ENCODE measurements around the gene LHFPL2.
A peak's percentile ranks its signal among the peaks of the same experiment; 100 is the strongest.

The LHFPL2 gene

GRCh38 chr5:78537411-78537810, 111.2 kb downstream of the LHFPL2 start:
- TF ChIP-seq CTCF (IDR thresholded peaks at IDR 0.05; ENCODE audit: borderline replicate concordance, control extremely low read depth, extremely low read depth, insufficient read depth, missing control alignments) = no peak

GRCh38 chr5:78536661-78537196, 111.8 kb downstream of the LHFPL2 start:
- DNase-seq (ENCODE audit: low spot score) = no peak
- in situ Hi-C loops (cut with MboI; ENCODE audit: low sequenced_read_pairs, unreplicated experiment) = no loop called here
- TF ChIP-seq CTCF (IDR thresholded peaks at IDR 0.05; ENCODE audit: borderline replicate concordance, control extremely low read depth, extremely low read depth, insufficient read depth, missing control alignments) = no peak

More at GRCh38 chr5:78537411-78537810, 111.2 kb downstream of the LHFPL2 start:
- in situ Hi-C loops (cut with MboI; ENCODE audit: low sequenced_read_pairs, unreplicated experiment) = no loop called here
- DNase-seq (ENCODE audit: low spot score) = no peak

GRCh38 chr5:78534905-78535200, 113.7 kb downstream of the LHFPL2 start:
- TF ChIP-seq CTCF (IDR thresholded peaks at IDR 0.05; ENCODE audit: borderline replicate concordance, control extremely low read depth, extremely low read depth, insufficient read depth, missing control alignments) = no peak
- no peak for DNase-seq (ENCODE audit: low spot score)
- in situ Hi-C loops (cut with MboI; ENCODE audit: low sequenced_read_pairs, unreplicated experiment) = no loop called here

GRCh38 chr5:78534148-78534904, 114.2 kb downstream of the LHFPL2 start:
- no peak for TF ChIP-seq CTCF (IDR thresholded peaks at IDR 0.05; ENCODE audit: borderline replicate concordance, control extremely low read depth, extremely low read depth, insufficient read depth, missing control alignments)
- in situ Hi-C loops (cut with MboI; ENCODE audit: low sequenced_read_pairs, unreplicated experiment) = no loop called here

GRCh38 chr5:78533356-78533755, 115.2 kb downstream of the LHFPL2 start:
- in situ Hi-C loops (cut with MboI; ENCODE audit: low sequenced_read_pairs, unreplicated experiment) = no loop called here
- TF ChIP-seq CTCF (IDR thresholded peaks at IDR 0.05; ENCODE audit: borderline replicate concordance, control extremely low read depth, extremely low read depth, insufficient read depth, missing control alignments) = peak; percentile 39
- peak; percentile 64 for DNase-seq (ENCODE audit: low spot score)

More at GRCh38 chr5:78534148-78534904, 114.2 kb downstream of the LHFPL2 start:
- DNase-seq (ENCODE audit: low spot score) = no peak

- DNase-seq (ENCODE audit: low spot score) = no peak
- in situ Hi-C loops (cut with MboI; ENCODE audit: low sequenced_read_pairs, unreplicated experiment) = no loop called here
- no peak for TF ChIP-seq CTCF (IDR thresholded peaks at IDR 0.05; ENCODE audit: borderline replicate concordance, control extremely low read depth, extremely low read depth, insufficient read depth, missing control alignments)
Observed at GRCh38 chr5:78530342-78531096, 118.1 kb downstream of the LHFPL2 start.
